ENCODE measurements around the gene LRRC4C.

Gene LRRC4C

DNA sequence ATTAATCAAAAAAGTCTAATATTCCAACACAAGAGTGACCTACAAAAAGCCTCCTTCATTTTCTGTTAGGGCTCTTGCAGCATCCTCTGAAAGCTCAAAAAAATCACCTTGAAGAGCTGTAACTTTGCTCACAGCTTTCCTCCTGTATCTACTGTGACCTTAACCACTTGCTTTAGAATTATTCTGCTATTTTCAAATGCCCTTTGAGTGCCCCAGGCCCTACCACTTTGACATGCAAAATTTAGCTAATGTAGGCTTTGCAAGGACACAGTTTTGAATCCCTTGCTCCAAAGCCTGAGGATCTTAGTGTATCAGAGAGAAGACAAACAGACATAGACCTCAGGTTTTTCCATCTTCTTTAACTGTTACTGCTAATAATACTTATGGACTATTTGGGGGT lies 253.1 kb downstream of the LRRC4C start:
- FAIRE-seq (no peak), DNase-seq (ENCODE audit: insufficient read length, low spot score) (no peak)
- TF ChIP-seq, protein P1, sequence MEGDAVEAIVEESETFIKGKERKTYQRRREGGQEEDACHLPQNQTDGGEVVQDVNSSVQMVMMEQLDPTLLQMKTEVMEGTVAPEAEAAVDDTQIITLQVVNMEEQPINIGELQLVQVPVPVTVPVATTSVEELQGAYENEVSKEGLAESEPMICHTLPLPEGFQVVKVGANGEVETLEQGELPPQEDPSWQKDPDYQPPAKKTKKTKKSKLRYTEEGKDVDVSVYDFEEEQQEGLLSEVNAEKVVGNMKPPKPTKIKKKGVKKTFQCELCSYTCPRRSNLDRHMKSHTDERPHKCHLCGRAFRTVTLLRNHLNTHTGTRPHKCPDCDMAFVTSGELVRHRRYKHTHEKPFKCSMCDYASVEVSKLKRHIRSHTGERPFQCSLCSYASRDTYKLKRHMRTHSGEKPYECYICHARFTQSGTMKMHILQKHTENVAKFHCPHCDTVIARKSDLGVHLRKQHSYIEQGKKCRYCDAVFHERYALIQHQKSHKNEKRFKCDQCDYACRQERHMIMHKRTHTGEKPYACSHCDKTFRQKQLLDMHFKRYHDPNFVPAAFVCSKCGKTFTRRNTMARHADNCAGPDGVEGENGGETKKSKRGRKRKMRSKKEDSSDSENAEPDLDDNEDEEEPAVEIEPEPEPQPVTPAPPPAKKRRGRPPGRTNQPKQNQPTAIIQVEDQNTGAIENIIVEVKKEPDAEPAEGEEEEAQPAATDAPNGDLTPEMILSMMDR (IDR thresholded peaks at IDR 0.05; ENCODE audit: insufficient read depth, missing control alignments): no peak

DNA sequence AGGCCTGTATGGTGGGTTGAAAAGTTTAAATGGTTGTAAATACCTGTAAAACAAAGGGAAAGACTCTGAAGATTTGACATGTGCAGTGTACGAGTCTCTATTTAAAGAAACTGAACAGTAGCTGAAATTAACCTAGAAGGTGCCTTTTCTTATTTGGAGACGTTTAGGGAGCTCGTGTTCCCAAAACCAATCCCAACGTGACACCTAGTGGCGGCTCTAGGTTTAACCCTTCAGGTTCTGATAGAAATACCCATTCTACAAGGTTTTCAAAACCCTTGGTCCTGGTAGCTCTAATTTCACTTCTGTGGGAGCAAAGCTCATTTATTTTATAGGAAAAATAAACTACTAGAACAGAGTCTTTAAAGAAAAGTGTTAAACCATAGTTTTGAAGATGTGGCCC lies 258.3 kb downstream of the LRRC4C start:
- FAIRE-seq: no peak

DNA sequence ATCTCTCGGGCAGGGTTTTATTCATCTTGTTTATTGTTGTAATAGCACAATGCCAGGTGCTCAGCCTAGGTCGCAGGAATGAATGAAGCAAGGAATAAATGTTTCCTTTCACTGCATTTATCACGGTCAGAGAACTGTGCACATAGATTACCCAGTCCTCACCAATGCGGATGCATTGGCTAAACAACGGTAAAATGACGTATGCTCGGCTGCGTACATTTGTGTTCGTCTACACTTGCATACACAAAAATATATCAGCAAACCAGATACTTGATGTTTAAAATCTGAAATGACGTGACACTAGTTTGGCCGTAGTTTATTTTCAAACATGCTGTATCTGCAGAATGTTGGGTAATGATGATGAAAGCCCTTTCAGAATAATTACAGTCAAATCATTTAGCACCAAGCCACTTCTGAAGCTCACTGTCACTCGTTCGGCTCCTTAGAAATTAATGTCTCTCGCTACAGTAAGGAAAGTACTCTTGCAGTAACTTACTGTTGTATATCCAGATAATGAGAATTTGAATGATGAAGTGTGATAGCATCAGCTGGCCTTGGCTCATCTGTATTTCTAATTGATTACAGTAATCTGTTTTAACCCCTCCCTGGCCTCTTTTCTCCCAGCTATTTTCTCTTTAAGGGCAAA lies 268.9 kb downstream of the LRRC4C start:
- FAIRE-seq (no peak), DNase-seq (ENCODE audit: insufficient read length, low spot score) (no peak)
- TF ChIP-seq, protein P1 (IDR thresholded peaks at IDR 0.05; ENCODE audit: insufficient read depth, missing control alignments): no peak

More for the DNA sequence above, 258.3 kb downstream of the LRRC4C start:
- TF ChIP-seq, protein P1 (IDR thresholded peaks at IDR 0.05; ENCODE audit: insufficient read depth, missing control alignments): peak; percentile 76
- no peak for DNase-seq (ENCODE audit: insufficient read length, low spot score)

DNA sequence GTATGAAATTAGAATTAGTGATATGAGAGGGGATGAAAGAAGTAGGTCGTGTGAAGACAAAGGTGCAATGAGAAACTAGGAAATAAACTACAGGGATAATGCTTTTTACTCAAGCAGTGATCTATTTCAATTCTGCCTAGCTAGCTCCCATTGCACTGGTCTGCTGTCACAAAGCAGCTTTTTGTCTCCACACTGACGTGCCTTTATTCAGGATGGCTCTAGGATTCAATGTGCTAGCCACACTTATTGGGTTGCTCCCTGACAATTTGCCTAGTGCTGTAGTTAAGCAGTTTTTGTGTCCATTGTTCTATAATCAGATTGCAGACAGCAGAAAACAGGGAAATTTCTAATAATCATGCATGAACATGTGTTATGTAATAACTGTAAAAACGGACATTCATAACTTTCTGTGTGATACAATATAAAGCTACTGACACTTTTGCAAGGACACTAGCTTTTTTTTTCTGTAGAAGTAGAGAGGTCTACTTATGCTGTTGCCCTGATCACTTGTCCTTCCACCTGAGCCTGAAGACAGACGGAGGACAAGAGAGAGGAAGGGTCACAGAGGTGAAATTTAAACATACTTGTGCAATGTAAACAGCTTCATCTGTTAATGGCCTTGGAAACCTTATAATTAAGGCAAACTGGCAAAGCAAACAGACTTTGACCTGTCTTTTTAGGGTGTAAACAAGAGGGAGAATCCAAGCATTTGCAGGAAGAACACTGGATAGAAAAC lies 269.6 kb downstream of the LRRC4C start:
- TF ChIP-seq, protein P1 (IDR thresholded peaks at IDR 0.05; ENCODE audit: insufficient read depth, missing control alignments): no peak

DNA sequence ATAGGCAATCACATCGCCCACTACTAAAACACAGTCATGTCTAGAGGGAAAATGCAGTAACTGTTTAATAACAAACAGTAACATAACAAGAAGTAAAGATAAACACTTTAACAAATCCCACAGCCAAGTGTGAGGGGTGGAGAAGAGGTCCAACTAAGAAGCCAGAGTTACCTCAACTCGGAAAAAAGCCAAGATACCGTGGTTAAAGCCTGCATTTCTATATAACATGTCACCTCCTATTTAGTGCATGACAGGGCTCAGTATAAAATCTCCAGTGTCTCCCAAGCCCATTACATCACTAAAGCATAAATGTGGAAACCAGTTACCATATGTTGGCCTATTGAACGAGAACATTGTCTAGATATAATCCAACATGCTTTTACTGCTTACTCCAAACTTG lies 281.7 kb downstream of the LRRC4C start:
- DNase-seq (ENCODE audit: insufficient read length, low spot score) (no peak), FAIRE-seq (no peak)
- TF ChIP-seq, protein P1 (IDR thresholded peaks at IDR 0.05; ENCODE audit: insufficient read depth, missing control alignments): no peak

More for the DNA sequence above, 269.6 kb downstream of the LRRC4C start:
- no peak for FAIRE-seq
- DNase-seq (ENCODE audit: insufficient read length, low spot score): no peak

DNA sequence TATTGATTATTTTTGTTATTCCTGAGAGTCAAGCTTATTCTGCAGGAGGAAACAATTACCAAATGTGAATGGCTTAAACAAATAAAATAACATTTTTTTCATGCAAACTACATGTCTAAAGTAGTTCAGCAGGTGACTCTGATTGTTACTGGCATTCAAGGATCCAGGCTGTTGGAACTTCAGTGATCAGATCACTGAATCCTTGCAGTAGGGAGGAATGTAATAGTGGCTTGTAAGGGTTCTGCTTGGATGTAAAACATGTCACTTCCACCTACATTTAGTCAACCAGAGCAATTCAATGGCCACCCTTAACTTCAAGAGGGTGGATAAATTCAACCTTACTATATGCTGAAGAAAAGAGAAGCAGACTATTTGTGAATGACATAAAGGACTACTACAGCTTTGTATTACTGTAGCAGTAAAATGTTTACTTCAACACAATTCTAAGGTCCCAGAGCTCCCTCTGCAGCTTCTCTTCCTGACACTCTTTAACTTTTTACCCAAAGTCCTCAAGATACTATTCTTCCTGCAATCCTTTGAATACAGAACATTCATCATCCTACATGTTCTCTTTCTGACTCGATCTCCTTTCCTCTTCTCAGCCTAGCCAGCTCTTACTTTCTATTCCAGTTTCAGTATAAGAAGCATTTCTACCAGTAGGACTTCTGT lies 284.0 kb downstream of the LRRC4C start:
- DNase-seq (ENCODE audit: insufficient read length, low spot score) (no peak), FAIRE-seq (no peak)
- TF ChIP-seq, protein P1 (IDR thresholded peaks at IDR 0.05; ENCODE audit: insufficient read depth, missing control alignments): no peak

Measured in D721Med (cell line).